ENCODE data around the gene SEZ6L.

SEZ6L gene

DNA sequence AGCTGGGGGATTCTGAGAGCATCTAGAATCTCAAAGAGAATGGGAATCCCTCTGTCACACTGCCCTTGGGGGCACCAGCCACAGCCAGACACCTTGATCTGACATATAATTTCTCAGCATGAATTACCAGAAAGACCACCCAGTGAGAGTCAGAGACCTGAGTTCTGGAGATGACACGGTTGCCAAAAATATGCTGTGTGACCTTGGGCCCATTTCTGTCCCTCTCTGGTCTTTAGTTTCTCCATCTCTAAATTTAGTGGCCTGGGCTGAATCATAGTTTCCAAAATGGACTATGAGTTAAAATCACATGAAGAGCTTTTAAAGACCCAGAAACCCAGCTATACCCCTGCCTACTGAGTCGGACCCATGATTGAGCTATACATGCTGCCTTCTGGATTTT, 15.9 kb downstream of the SEZ6L start:
- DNase-seq, result no peak

DNA sequence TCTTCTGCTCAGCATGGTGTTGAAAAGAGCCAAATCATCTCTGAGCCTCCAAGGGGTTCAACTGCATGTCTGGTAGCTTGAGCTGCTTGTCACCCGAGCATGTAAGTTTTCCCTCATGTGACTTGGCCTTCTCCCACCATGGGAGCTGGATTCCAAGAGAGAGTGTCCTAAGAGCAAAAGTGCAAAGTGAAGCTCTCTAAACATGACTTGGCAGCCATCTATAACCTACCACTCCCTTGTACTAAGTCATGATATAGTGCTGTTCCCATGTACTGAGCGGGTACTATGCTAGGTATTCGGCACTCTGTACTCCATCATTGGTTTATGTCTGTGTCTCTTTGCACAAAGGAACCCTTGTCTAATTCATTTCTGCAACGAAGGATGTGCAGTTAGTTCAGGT, 19.1 kb downstream of the SEZ6L start:
- no peak for DNase-seq

DNA sequence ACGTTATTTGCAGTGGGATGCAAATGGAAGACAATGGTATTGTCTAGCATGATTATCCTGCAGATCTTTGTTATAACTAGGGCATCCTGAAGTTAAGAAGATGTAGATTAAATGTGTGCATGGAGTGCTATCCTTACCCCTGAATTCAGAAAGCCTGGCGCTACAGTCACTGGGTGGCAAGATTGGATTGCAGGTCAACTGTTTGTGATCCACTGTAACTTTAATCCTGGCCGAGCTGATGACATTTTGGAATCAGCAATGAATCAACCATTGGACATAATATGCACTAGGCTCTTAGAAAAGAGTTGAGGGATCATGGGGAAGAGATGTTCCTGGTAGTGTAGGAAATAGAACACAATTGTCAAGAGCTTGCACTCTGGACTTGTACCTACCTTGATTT, 25.1 kb downstream of the SEZ6L start:
- DNase-seq, result no peak

DNA sequence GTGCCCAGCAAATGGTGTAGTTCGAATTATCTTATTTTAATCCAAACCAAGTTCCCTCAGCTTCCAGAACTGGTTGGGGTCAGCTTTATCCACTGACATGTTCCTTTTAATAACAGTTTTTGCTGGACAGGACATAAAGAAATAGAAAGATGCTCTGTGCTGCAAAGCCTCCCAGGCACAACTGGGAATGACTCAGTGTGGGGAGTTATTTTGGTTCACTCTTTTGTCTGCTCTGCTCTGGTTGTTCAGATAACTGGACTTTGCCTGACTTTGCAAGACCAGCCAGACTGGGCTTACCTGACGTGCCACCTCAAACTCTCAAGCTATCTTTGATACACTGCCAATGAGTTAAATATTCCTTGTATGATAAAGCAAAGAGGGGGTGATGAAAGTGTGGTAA, 25.6 kb downstream of the SEZ6L start:
- DNase-seq, result no peak

DNA sequence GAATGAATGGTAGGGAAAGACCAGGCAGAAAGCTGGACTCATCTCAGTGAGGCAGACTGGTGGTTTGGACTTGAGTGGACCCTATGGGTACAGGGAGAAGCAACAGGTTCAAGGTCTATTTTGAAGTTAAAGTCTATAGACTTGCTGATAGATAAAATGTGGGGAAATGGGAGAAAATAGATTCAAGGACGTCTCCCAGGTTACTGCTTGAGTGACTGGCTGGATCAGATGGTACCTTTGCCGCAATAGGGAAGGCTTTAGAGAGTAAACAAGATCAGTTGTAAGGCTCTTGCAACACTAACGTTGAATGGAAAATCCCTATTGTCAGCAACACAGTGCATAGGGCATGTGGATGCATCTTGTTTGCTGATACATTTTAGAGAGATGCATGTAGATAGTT, 27.4 kb downstream of the SEZ6L start:
- DNase-seq, result no peak

DNA sequence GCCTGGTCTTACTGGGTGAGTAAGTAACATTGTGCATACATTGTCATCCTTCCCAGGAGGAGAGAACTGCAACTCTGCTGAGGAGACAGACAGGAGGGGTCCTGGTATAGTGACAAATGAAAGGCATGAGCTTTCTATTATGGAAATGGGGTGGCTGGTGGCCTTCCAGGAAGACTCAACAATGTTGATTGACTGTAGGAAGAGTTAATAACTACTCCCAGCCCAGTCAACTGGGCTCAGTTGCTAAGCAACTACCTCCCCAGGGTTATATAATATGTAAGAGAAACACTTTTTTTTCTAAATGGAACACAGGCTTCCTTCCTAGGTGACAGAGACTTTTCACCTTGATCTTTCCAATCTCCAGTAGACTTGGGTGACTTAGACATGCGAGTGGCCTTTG, 28.2 kb downstream of the SEZ6L start:
- no peak for DNase-seq

DNA sequence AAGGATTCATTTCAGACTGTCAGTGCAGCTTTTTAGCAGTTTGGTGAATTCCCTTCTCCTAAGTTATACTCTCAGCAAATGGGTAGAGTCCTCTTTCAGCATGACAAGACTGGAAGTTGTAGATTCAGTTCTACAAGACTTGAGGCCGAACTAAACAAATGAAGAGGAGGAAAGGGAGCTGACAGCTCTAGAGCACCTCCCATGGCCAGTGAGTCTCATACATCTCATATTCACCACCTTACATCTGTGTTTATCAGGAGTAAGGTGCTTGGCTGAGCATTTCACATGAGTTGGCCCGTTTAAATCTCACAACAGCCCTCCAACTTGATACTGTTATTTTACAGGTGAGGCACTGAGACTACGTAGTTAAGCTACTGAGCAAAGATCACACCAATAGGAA, 30.4 kb downstream of the SEZ6L start:
- no peak for DNase-seq

DNA sequence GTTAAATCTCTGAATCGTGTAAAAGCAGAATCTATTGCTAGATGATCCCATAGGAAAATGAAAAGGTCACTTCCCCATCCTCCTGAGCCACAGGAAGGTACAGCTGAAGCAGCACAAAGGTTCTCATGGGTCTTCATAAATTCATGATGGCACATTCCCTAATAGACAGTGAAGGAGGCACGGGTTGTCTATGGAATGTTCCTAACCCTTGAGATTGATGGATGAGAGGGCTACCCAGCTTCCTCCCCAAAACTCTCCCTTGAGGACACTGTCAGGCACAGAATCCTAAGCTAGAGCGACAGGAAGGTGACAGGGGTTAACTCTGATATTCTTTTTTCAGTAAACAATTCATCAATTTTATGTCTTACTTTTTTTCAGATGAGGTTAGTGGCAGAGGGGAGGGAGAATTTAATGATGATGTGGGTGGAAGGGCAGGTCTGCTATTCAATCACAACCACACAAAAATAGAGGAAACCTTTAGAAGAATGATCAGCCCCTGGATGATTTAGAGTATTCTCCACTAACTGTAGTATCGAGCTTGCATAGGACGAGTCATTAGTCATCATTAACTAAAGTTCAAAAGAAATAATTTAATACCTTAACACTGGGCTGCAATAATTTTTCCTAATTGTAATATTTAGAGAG, 33.1 kb downstream of the SEZ6L start:
- no peak for DNase-seq

DNA sequence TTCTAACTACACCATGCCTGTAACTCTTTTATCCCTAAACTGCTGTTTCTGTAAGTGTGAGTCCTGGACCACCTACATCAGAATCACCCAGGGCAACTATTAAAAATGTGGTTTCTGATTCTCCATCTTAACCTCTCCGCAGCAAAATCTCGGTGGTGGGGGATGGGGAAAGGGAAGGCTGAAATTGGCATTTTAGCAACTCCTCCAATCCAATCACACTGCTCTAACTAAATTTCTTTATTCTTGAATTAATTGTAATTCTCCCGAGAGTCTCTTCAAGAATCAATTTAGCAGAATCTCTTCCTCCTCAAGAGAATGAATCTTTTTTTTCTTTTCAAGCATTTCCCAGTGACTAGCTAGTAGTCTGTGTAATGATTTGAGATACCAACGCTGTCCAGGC, 36.2 kb downstream of the SEZ6L start:
- no peak for DNase-seq

DNA sequence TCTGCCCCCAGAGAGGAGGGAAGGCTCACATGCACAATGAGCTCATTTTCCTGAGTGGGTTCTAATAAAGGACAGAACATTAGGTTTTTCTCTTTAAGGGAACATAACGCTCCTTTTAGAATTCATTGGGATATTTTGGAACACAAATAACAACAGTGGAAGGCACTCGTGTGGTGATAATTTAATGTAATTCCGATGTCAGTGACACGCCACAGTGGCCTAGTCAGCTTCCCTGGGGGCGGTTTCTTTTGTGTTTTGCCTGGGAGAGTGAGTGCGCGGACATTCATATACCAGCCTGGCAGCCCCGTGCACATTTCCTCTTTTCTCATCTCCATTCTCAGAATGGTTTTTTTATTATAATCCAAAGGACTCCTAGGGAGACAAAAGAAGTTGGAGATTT, 41.1 kb downstream of the SEZ6L start:
- no peak for DNase-seq

DNA sequence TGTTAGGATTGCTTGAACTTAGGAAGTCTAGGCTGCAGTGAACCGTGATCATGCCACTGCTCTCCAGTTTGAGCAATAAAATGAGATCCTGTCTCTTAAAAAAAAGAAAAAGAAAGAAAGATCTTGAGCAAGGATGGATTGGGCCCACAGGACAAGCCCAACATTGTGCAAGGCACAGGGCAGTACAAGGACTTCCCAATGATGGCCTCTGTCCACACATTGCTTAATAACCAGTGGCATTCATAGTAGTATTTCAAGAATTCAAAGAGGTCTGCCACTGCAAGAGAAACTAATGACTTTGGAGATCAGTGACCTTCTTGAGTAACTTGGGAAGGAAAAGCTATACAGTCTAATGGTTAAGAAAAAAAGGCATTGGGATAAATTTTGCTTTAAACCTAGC, 44.6 kb downstream of the SEZ6L start:
- no peak for DNase-seq

DNA sequence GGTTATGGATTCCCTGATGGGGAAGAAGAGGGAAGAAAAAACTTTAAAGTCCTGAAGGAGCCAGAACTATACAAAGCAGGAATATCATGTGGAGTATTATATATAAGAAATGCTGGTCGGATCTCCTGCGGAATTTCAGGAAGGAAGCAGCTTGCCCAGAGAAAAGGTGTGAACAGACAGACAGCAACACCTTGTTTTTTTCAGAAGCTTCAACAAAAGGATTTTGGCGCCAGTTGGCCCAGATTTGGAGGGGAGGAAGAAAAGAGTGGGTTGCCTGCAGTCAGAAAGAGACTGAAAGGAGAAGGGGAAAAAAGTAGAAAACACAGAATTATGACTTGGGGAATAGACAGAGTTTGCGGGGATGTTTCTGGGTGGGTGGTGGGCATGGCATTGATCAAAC, 45.2 kb downstream of the SEZ6L start:
- no peak for DNase-seq

DNA sequence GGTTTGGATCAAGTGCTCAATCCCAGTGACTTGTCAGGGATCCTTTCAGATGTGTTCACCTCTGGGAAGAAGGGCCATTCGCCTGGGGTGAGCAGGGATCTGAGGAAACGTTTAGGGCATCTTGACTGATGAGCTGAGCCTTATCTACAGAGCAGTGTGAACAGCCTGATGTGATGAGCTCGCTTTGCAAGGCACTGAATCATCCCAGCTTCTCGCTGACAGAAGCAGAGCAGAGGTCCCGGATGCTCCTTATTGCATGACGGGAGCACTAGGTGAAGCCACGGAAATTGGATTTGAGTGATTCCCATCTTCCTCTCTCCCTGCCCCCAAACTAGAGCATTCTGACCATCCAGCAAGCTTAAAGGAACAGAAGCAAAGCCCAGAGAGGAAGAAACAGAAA, 46.5 kb downstream of the SEZ6L start:
- DNase-seq, result no peak

DNA sequence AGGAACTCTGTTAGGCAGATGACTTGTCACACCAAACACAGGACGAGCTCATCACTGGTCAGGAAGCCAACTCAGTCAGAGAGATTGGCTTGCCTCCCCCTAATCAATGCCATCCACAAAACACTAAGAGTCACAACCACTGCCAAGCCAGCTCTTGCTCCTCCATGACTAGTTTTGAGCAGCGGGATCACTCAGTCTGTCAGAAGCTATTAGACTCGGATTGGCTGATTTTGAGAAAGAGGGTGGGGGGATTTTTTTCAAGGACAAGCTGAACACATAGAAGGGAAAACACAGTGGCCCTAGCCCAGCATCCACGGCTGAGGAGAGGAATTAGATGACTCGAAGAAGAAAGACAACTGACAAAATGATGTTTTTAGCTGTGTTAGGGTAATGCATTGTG, 55.9 kb downstream of the SEZ6L start:
- no peak for DNase-seq

DNA sequence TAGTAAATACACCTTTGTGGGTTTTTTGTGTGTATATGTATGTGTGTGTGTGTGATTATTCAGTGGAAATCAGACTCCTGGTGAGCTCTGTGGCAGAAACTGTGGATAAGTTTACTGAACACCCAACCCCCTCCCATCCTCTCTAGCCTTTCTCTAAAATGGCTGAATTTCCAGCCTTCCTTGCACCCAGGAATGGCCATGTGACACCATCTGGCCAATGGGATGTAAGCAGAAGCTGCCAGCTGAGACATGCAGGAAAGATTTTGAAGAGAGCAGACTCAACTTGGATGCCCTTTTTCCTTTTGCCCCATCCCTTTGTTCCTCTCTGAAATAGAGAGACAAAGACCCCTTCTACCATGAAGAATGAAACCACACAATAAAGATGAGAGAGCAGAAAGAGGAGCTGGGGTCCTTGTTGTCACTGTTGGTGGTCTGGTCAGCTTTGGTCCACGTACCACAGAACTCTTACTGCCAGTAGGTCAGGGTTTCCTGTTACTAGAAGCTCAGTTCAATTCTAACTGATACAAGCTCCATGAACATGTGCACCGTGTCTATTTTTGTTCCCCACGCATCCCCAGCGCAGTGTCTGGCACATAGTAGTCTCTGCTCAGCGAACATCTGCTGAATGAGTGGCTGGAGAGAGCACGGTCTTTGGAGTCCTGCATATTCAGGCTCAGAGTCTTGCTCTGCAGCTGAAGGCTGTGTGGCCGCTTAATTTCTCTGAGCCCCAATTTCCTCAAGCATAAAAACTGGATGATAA, 57.5 kb downstream of the SEZ6L start:
- no peak for DNase-seq

DNA sequence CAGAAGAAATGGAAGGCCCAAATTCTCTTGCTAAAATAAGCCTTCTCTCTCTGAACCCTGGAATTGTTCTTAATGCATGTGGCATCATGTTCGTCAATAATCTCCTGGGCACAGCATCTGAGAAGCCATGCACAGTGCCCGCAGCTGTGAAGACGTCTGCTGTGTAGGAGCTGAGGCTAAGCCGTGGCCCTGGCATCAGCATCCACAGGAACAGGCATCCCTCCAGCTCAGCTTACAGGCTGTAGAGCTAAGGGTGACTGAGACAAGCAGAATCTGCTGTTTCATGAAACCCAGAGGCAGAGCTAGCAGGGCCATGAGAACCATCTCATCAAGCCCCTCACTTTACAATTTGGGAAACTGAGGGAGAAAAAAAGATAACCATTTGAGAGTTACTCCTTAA, 60.6 kb downstream of the SEZ6L start:
- no peak for DNase-seq

DNA sequence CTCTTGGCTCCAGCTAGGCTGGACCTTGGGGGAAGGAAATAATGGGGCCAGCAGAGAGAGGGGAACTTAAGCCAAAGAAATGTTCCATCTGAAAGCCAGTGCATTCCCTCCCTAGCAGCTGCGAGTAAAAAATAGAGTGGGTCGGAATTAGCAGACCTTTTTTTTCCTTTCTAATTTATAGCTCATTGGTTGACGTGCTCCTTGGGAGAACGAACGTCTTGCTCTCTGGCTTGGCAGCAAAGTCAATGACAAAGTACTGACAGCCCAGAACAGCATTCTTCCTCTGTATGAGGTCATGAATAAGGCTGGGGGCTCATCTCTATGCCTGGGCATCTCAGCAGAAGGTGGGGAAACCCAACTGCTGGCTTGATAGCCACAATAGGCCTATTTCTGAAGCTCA, 65.0 kb downstream of the SEZ6L start:
- DNase-seq, result no peak

DNA sequence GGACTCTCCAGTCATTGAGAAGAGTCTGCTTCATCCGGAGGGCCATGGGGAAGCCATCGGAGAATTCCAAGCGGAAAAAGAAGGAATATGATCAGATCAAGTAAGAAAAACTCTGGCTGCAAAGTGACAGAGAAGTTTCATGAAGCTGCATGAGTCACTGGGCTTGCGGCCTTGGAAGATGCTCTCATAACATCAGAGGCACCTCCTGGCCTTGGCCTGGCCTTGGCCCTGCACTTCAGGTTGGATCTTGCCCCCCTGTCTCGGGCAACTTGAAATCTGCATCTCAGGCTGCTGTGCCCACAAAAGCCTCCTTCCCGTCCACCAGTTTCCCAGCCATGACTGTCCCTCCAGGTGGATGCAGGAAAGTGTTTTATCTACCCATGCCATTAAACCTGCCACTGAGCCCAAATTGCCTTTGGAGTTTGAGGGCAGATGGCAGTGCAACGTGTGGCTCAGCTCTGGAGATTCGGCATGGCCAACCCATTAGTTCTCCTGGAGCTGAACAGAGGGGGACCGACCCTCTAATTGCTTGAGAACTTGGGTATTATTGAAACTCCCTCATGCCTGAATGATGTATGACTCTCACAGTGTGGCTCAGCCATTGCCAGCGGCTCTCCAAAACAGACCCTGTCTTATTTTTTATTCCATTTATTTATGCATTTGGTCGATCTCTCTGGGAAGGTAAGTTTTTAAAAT, 66.7 kb downstream of the SEZ6L start:
- DNase-seq, result no peak

DNA sequence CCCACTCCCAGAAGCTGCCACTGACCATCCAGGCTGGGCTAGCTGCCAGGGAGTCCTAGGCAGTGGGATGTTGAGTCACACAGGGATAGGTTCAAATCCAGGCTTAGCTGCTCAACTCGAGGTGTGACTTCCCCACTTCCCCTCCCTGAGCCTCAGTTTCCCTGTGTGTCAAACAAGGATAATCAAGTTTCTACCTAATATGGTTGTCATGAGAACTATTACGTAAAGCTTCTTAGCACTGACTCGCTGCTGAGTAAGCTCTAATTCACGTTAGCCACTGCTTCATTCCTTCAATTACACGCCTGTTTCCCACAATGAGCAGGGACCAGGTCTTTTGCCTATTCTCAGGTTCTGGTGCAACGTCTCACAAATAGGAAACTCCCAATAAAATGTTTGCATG, 67.7 kb downstream of the SEZ6L start:
- no peak for DNase-seq

DNA sequence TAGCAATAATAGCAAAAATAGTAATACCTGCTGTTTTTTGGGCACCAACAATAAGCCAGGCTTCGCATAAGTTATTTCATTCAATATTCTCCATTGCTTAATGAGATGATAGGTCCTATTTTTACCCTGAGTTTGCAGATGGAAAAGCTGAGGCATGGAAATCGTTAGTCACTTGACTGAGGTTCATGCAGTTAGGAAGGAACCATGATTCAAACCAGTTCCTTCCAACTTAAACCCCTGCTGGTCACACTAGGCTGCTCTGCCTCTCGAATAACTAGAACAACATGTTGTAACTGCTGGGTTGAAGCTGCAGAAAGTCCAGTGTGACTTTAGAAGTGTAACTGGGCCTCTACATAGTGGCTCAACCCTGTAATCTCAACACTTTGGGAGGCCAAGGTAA, 69.3 kb downstream of the SEZ6L start:
- DNase-seq, result no peak

DNA sequence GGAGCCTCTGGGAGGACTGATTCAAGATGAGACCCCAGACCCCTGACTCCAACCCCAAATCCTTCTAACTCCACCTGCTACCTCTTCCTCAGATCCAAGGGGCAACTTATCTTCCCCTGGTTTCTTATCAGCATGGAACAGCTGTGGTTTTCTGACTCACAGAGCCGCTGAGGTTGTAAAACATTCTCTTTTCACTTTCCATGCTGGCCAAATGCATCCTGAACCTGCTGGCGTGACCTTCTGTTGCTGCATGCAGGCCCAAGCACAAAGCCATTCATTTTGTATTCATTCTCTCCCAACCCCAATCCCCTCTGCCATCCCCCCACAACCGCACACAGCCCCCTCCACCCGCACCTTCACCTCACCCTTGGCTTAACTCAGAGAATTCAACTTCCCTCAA, 70.3 kb downstream of the SEZ6L start:
- DNase-seq, result no peak

DNA sequence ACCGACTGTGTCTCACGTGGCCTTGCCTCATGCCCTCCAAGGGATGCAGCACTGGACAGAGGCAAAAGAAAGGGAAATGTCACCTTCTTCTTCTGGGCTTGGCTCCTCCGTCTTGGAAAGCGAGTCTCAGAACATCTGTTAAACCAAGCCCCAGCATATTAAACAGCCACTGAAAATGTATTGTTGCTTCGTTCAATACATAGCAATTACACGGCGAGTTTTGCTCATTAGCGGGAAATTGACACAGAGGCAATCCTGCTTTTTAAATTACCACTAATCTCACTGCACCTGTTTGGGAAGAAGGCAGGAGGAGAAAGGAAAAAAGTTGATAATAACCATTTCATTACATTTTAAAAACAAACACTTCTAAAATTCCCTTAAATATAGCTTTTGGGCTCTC, 72.1 kb downstream of the SEZ6L start:
- DNase-seq, result no peak

DNA sequence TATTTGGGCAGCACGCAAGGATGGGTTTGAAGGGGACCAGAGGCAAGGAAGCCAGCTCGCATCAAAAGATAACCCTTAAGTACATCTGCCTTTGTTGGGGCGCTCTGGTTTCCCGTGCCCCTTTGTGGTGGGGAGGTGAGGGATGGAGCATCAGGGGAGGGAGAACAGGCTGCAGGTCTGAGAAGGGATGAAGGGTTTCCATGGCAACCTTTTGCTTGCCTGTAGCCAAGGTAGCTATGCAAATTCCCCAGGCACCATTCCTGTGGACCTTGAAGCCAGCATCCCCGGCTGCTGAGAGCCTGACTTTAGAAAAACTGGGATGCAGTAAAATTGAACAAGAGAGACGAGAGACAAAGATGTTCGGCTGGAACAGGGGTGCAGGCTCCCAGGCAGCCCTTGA, 75.7 kb downstream of the SEZ6L start:
- no peak for DNase-seq

DNA sequence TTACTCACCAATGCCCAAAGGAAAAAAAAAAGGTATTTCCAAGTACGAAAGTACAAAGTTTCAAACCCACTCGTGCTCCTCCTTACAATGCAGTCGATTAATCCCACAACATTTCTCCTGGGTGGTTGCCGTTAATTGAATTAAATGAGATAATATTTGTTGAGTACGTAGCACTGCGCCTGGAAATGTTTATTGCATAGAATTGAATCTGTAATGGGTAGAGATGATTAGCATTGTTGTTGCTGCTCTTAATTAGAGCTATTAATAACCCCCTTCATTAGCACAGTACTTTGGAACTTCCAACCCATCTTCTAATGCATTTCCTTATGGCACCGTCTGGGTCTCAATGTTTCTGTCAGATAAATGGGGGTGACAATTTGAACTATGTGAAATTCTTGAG, 77.3 kb downstream of the SEZ6L start:
- DNase-seq, result no peak

DNA sequence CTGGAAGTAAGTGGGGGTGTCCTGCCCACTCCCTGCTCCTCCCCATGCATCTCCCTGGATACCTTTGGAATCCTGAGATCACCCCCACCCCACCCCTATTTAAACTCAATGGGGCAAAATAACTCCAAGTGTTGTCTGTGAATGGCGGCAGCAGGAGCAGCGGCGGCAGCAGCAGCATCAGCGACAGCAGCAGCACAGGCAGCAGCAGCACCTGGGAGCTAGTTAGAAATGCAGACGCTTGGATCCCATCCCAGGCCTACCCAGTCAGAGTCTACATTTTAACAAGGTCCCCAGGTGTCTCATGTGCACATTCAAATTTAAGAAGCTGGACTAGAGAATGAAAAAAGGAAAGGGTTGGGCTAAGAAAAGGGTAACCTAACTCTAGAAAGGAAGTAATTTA, 82.6 kb downstream of the SEZ6L start:
- DNase-seq, result no peak

Data from activated CD4-positive, CD25-positive, alpha-beta regulatory T cell (primary cell).